HCT116 (cell line): ENCODE measurements around the gene NOC2L. TPM values are rescaled to one million over a fixed set of nuclear protein-coding genes. Genes with fewer than 3 reads are reported as not detected.
A peak's percentile ranks its signal among the peaks of the same experiment; 100 is the strongest.

Experiments used
- ATAC-seq: fragments of 200-7000 bp; cut with Tn5 transposase; 2 replicates; pipeline ENCODE4 v1.9.1; 2020; ENCODE audit warnings: mild to moderate bottlenecking, moderate library complexity
- BruUV-seq: library from RNA; stranded (reverse); fragments of 400-500 nt; replicated peaks from 2 replicates; lab custom pipeline; 2021; lab: Mats Ljungman, UMichigan
- CTCF ChIA-PET: fragments of 300-600 bp; sonication (Branson Sonifier 250); formaldehyde crosslinking; loops from one replicate; lab custom pipeline; 2021; ENCODE audit warnings: antibody characterized with exemption; lab: Charles Lee
- POLR2A ChIA-PET: fragments of 300-600, 350-600 bp; sonication (Branson Sonifier 250); formaldehyde crosslinking; loops from one replicate; lab custom pipeline; 2021; ENCODE audit warnings: antibody characterized with exemption; lab: Charles Lee
- RAD21 ChIA-PET, 2 experiments: fragments of 300-600 bp; sonication (Branson Sonifier 250); formaldehyde crosslinking; loops; one replicate each; lab custom pipeline; 2023; ENCODE audit warnings: low total read pairs in 2 of 2; ENCODE audit not compliant: uncharacterized antibody in 2 of 2, unreplicated experiment in 2 of 2, low non-redundant PET in 1 of 2; lab: Charles Lee
- DNase-seq: peaks from one replicate; pipeline ENCODE4 v3.0.0-alpha.2; 2010; ENCODE audit warnings: low read depth, low spot score
- H2AFZ ChIP-seq: fragments of 200-600 bp; shearing (Covaris generic), sonication (generic); 2 replicates; pipeline ENCODE4 v1.6.1; 2017; ENCODE audit warnings: low read depth, mixed run types, mixed read lengths, antibody characterized with exemption, low read length; ENCODE audit not compliant: poor library complexity, severe bottlenecking
- H3K27ac ChIP-seq: 2 replicates; pipeline ENCODE4 v1.5.1; 2012; ENCODE audit warnings: low read depth, low read length
- H3K27me3 ChIP-seq: fragments of 200-600 bp; sonication (generic); 2 replicates; pipeline ENCODE4 v1.6.1; 2016; ENCODE audit warnings: mixed run types, low read length, mixed read lengths; ENCODE audit not compliant: insufficient read depth
- H3K36me3 ChIP-seq, 2 experiments: fragments of 200-500 bp in 1 of 2; fragments of 200-600 bp in 1 of 2; sonication (Bioruptor generic) in 1 of 2; sonication (generic) in 1 of 2; 2 replicates each; pipeline versions ENCODE4 v1.5.1 to v1.6.1; 2014 to 2016; ENCODE audit warnings: low read length in 2 of 2, inconsistent platforms in 1 of 2, mixed read lengths in 1 of 2, mixed run types in 1 of 2; ENCODE audit not compliant: insufficient read depth in 2 of 2, control insufficient read depth in 1 of 2
- H3K4me1 ChIP-seq, 2 experiments: fragments of 200-600 bp in 1 of 2; sonication (generic) in 1 of 2; 2 replicates each; pipeline versions ENCODE4 v1.5.1 to v1.6.1; 2012 to 2017; ENCODE audit warnings: low read length in 2 of 2, inconsistent platforms in 1 of 2, mild to moderate bottlenecking in 1 of 2, mixed read lengths in 1 of 2, mixed run types in 1 of 2, moderate library complexity in 1 of 2; ENCODE audit not compliant: insufficient read depth in 2 of 2, control insufficient read depth in 1 of 2
- H3K4me2 ChIP-seq: fragments of 200-600 bp; sonication (generic); 2 replicates; pipeline ENCODE4 v1.6.1; 2017; ENCODE audit warnings: mixed run types, low read length, mixed read lengths
- H3K4me3 ChIP-seq, 2 experiments: fragments of 200-600 bp in 1 of 2; sonication (generic) in 1 of 2; replicated peaks in 1 of 2; 2 replicates each; pipeline ENCODE4 v1.5.1; 2011 to 2016; ENCODE audit warnings: low read length in 2 of 2, control low read depth in 1 of 2, low read depth in 1 of 2, mild to moderate bottlenecking in 1 of 2, mixed read lengths in 1 of 2, mixed run types in 1 of 2
- H3K79me2 ChIP-seq: fragments of 200-600 bp; sonication (generic); 2 replicates; pipeline ENCODE4 v1.6.1; 2017; ENCODE audit warnings: mild to moderate bottlenecking, mixed run types, low read length, moderate library complexity, mixed read lengths; ENCODE audit not compliant: insufficient read depth
- H3K9ac ChIP-seq: fragments of 200-600 bp; sonication (generic); 2 replicates; pipeline ENCODE4 v1.6.1; 2016; ENCODE audit warnings: low read length, mixed read lengths
- H3K9me2 ChIP-seq: fragments of 200-600 bp; sonication (generic), shearing (Covaris generic); 2 replicates; pipeline ENCODE4 v1.6.1; 2017; ENCODE audit warnings: mixed run types, mild to moderate bottlenecking, moderate library complexity; ENCODE audit not compliant: insufficient read depth
- H3K9me3 ChIP-seq, 2 experiments: fragments of 200-500 bp in 1 of 2; fragments of 200-600 bp in 1 of 2; sonication (Bioruptor generic) in 1 of 2; sonication (generic) in 1 of 2; 2 replicates each; pipeline ENCODE4 v1.6.1; 2014 to 2017; ENCODE audit warnings: low read length in 2 of 2, mixed read lengths in 2 of 2, inconsistent platforms in 1 of 2, low read depth in 1 of 2, mild to moderate bottlenecking in 1 of 2, mixed run types in 1 of 2, moderate library complexity in 1 of 2; ENCODE audit not compliant: control insufficient read depth in 1 of 2, insufficient read depth in 1 of 2
- H4K20me1 ChIP-seq: fragments of 200-600 bp; sonication (generic), shearing (Covaris generic); 2 replicates; pipeline ENCODE4 v1.6.1; 2017; ENCODE audit warnings: mixed run types, mild to moderate bottlenecking, moderate library complexity; ENCODE audit not compliant: insufficient read depth
- POLR2A ChIP-seq: IDR thresholded peaks from 2 replicates; pipeline ENCODE4 v1.7.0; 2011; ENCODE audit warnings: borderline replicate concordance; ENCODE audit not compliant: insufficient read depth, insufficient read length; ENCODE audit errors: extremely low read depth
- SIN3A ChIP-seq: IDR thresholded peaks from 2 replicates; pipeline ENCODE4 v1.6.1; 2012; ENCODE audit warnings: low read depth
- ZFX ChIP-seq: fragments of 450-650 bp; IDR thresholded peaks from 2 replicates; pipeline ENCODE4 v1.6.1; 2017
- intact Hi-C: fragments of 100-400 bp; cut with micrococcal nuclease; formaldehyde crosslinking; loops from 2 replicates; pipeline ENCODE4 v1.10.0; 2022
- total RNA-seq: library from RNA; stranded (reverse); gene quantifications from one replicate; pipeline ENCODE4 v1.2.1, GENCODE V29; 2021; ENCODE audit not compliant: unreplicated experiment

The NOC2L gene
- total RNA-seq, 1 experiment from 2014 or later, result 260 TPM

DNA sequence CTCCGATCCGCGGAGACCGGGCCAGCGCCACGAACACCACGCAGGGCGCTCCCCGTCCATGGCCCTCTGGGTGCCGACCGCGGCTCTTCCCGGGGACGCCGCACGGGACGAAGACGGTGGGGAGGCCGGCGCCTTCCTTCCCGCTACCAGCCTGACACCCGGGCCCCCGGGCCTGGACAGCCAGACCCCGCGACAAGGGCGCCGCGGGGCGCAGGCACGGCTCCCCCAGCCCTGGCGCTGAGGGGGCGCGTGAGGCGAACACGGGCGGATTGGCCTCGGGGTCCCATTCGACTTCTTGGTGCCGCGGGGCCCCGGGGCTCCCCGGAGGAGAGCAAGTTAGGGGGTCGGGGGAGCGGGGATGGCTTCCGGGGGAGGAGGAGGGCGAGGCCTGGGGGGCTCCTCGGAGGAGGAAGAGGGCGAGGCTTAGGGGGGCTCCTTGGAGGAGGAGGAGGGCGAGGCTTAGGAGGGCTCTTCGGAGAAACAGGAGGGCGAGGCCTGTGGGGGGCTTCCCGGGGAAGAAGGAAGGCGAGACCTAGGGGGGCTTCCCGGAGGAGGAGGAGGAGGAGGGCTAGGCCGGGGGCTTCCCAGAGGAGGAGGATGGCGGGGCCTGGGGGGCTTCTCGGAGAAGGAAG lies 791 bp upstream of the NOC2L start:
- peak; percentile 43 for ATAC-seq
- Histone ChIP-seq H3K9me2 (no peaks in the 10 kb centered on the region), H3K27me3 (no peaks in the 10 kb centered on the region), H3K9ac (peak overlapping the region; percentile 97), H3K4me1 (peaks cover 10 to 19% of the 10 kb centered on the region in 2 experiments), H2AFZ (no peak overlapping the region), H3K36me3 (peaks cover 26 to 35% of the 10 kb centered on the region in 2 experiments; a peak in 3 of 4 replicates), H3K4me3 (peak overlapping the region; percentile 68 to 93), H3K4me2 (peak overlapping the region; percentile 85), H4K20me1 (no peaks in the 10 kb centered on the region; the same call in 1 of the 2 replicates), H3K79me2 (peaks cover 68% of the 10 kb centered on the region), H3K9me3 (no peaks in the 10 kb centered on the region), H3K27ac (peak overlapping the region; percentile 99)
- no TSS peak for BruUV-seq
- CTCF ChIA-PET, result interaction anchor here (1.1 kb wide), 1 partner anchor 55 kb away, joined by 3 read pairs; no protein-coding TSS in a partner anchor
- peak; percentile 38; the same call in 1 of the 2 replicates for TF ChIP-seq ZFX
- no peak for TF ChIP-seq SIN3A
- DNase-seq, result no peak
- RAD21 ChIA-PET, result no interaction called here
- POLR2A ChIA-PET, result interaction anchor here (1.2 kb wide), 1 partner anchor 18 kb away, joined by 3 read pairs; no protein-coding TSS in a partner anchor
- intact Hi-C loops, result loop anchor here (5.0 kb wide), 1 partner anchor 58 kb away; no protein-coding TSS in a partner anchor

DNA sequence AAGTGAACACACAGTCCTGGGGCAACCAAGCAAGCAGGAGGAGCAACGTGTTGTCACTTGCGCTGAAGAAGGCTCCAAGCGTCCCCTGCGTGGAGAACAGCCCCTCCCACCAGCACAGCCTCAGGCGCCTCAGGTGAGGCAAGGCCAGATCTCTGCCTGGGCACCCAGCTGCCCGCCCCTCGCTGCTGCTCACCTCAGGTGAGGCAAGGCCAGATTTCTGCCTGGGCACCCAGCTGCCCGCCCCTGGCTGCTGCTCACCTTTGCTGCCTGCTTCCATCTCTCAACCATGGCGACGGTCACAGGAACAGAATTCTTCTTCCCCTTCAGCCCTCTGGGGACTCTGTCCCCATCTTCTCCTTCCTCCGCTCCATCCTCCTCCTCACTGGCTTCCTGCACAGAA lies 2.4 kb downstream of the NOC2L start:
- RAD21 ChIA-PET, result no interaction called here
- Histone ChIP-seq H3K4me2 (no peak overlapping the region), H4K20me1 (no peaks in the 10 kb centered on the region; the same call in 1 of the 2 replicates), H2AFZ (no peak overlapping the region)
- POLR2A ChIA-PET, result no interaction called here
- TF ChIP-seq POLR2A, result no peak
- TF ChIP-seq, all 23 proteins: peak for 0
- Histone ChIP-seq H3K9me2 (no peaks in the 10 kb centered on the region), H3K27ac (no peak overlapping the region), H3K4me3 (no peak overlapping the region), H3K79me2 (peaks cover 65% of the 10 kb centered on the region), H3K36me3 (peaks cover 24 to 45% of the 10 kb centered on the region in 2 experiments; a peak in 3 of 4 replicates), H3K9ac (no peak overlapping the region), H3K4me1 (peaks cover 8 to 15% of the 10 kb centered on the region in 2 experiments), H3K27me3 (no peaks in the 10 kb centered on the region), H3K9me3 (no peaks in the 10 kb centered on the region)
- DNase-seq (no peak), ATAC-seq (no peak)
- intact Hi-C loops, result no loop called here
- BruUV-seq, result no TSS peak
- CTCF ChIA-PET, result no interaction called here
